Measurements from ENCODE around the gene VAV2.
"Not testable (repeated sequence)": the region's sequence is repeated elsewhere in the genome, so short reads cannot be mapped to it uniquely, and the experiment has no call there.

Gene VAV2

DNA sequence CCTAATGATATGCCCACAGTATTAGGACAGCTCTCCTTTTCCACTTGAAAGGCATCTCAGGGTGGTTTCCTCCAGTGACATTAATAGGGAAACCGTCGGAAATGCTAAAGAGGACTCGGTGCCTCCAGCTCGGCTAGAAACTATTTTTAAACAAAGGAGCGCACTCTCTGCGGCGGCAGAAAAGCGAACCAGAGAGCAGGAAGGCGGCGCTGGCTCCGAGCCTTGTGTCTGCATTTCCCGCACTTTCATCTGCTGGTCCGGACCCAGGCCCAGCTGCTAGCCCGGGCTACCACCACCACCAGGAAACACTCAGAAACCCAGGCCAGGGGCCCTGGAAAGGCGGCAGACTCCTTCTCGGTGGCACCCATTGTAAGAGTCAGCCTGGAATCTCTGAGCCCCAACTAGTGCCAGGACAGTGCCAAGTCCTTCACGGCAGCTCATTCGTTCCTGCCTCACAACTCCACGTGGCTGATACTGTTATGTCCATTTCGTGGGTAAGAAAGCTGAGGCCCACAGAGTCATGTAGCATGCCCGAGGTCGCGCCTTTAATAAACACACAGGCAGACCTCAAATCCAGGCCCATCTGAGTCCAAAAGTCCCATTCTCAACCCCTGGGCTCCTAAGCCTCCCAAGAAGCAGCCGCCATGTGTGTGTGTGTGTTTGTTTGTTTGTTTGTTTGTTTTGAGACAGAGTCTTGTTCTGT lies 73.9 kb downstream of the VAV2 start:
- DNase-seq (ENCODE audit: low read depth in 2 of 3, low spot score in 2 of 3), result no peak

DNA sequence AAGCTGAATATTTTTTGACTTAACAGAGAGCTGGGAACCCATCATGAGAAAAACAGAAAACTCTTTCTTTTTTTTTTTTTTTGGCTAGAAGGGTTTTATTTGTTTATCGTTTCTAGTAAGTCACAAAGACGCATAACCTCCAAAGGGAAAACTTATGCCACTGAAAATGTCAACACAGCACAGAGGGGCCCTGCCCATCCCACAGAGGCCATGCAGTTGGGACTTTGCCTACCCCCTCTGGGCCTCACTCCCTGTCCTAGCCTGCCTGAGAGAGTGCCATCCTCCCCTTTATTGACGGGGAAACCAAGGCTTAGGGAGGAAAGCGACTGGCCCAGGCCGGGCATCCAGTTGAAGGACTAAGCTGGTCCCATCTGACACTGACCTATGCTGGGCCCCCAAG lies 74.7 kb downstream of the VAV2 start:
- DNase-seq (ENCODE audit: low read depth in 2 of 3, low spot score in 2 of 3), result no peak

DNA sequence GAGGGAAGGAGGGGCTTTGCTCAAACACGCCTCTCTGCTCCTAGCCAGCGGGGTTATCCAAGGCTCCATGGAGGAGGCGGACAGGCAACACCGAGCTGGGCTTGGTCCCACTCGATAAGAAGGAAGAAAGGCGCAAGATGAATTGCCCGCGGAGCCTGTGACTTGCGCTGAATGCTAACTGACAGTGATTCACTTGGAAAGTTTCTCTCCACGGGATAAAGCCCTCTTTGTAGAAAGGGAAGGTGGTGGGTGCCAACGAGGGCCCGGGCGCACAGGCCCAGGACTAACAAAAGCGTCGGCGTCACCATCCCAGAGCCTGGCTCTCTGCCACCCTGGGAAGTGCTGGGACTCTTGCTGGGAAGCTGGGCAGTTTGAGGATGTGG lies 76.0 kb downstream of the VAV2 start:
- no peak for DNase-seq (ENCODE audit: low read depth in 2 of 3, low spot score in 2 of 3)

DNA sequence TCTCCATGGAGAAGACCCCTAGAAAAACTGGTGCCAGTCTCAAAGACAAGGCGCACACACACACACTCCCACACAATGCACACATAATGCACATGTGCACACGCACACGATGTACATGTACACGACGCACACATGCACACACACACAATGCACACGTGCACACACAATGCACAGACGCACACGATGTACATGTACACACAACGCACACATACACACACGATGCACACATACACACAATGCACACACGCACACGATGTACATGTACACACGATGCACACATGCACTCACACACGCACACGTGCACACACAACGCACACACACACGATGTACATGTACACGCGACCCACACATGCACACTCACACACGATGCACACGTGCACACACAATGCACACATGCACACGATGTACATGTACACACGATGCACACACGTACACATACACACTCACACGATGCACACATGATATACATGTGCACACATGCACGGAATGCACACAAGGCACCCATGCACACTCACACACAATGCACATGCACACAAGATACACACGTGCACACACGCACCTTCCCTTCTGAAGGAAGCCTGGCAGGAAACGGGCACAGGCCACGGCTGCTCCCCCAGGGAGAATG lies 76.5 kb downstream of the VAV2 start:
- no peak for DNase-seq (ENCODE audit: low read depth in 2 of 3, low spot score in 2 of 3)

- no peak for DNase-seq (ENCODE audit: low read depth in 2 of 3, low spot score in 2 of 3)
Measured at GRCh38 chr9:133914442-133915342, 77.4 kb downstream of the VAV2 start.

DNA sequence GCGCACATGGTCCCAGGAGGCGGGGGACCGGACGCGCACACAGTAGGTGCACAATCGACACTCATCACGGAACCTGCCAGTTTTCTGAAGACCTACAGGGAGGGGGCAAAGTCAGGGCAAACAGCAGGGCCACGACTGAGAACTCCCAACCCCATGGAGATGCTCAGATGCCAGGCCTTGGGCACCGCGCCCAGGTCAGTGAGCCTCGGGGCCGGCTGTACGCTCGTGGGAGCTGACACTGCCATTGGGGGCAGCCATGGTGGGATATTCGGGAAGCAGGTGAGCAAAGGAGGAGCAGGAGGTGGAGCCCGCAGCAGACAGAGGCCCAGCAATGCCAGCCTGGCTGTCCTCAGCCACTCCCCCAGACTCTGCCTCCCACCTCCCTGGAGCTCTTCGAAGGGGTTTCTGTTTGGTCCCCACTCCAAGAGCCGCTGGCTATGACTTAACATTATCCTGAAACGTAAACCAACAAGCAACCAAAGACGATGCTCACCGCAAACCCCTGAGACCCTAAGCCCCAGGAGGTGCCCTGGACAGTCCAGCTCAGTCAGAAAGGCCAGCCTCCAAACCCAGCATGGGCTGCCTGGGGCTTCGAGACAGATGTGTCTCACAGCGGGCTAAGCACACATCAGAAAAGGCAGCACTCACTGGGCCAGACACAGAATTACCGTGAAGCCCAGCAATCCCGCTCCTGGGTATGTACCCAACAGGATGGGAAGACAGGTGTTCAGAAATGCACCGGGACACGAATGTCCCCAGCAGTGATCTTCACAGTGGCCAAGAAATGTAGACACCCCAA lies 78.4 kb downstream of the VAV2 start:
- no peak for DNase-seq (ENCODE audit: low read depth in 2 of 3, low spot score in 2 of 3)

DNA sequence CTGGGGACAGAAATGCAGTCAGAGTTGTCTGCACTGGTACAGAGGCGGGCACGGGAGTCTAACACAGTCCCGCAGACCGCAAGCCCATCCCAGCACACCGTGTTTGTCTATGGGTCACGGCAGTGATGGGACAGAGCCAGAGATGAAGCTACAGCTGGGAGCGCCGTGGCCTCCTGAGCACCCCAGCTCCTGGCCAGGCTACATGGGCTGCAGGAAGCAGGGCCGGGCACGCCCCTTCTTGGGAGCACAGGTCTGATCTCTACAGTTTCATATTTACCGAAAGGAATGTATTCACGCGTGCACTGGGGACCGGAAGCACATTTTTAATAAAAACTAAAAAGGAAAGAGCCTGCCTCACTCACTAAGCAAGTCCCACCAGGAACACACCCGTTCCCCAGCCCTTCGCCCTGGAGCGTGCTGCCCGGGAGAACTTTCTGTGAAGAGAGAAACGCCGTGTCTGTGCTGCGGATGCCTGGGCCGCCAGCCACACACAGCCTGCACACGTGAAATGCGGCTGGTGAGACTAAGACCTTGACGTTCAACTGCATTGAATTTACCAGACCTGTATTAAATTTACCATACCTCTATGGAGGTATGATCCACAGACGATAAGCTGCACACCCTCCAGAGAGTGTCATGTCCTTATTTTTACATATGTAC lies 81.1 kb downstream of the VAV2 start:
- DNase-seq (ENCODE audit: low read depth in 2 of 3, low spot score in 2 of 3), result no peak

GRCh38 chr9:133906932-133907910 lies 84.9 kb downstream of the VAV2 start:
- DNase-seq (ENCODE audit: low read depth in 2 of 3, low spot score in 2 of 3), result no peak

DNA sequence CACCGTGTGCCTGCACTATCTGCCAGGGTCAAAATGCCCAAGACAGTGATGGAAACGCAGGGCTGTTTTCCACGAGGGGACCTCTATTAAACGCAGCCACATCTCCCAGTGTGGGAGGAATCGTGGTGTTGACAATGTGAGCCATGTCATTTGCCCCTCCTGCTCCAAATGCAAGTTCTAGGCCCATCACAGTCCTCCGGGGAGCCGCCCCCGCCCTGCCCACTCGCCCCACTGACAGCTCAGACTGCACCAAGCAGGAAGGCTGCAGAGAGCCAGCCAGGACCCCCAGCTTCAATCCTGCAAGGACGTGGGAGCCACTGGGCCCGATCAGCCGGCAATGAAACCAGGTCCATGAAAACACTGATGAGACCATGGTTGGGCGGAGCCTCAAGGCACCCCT lies 85.9 kb downstream of the VAV2 start:
- DNase-seq (ENCODE audit: low read depth in 2 of 3, low spot score in 2 of 3), result no peak

DNA sequence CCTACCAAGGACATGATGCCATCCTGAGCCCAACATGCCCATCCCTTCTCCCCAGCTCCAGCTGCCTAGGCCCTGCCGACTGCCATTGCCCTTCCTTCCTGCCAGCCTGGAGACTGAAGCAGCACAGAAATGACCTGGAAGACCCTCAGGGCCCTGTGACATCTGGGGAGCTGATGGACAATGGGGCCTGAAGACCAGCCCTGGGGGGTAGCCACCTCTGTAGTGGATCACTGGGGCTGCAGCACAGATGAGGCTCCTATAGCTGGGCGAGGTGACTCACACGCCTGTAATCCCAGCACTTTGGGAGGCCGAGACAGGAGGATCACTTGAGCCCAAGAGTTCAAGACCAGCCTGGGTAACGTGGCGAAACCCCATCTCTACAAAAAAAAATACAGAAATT lies 86.6 kb downstream of the VAV2 start:
- DNase-seq (ENCODE audit: low read depth in 2 of 3, low spot score in 2 of 3), result no peak

- no peak for DNase-seq (ENCODE audit: low read depth in 2 of 3, low spot score in 2 of 3)
Measured at GRCh38 chr9:133904346-133905090, 87.6 kb downstream of the VAV2 start.

DNA sequence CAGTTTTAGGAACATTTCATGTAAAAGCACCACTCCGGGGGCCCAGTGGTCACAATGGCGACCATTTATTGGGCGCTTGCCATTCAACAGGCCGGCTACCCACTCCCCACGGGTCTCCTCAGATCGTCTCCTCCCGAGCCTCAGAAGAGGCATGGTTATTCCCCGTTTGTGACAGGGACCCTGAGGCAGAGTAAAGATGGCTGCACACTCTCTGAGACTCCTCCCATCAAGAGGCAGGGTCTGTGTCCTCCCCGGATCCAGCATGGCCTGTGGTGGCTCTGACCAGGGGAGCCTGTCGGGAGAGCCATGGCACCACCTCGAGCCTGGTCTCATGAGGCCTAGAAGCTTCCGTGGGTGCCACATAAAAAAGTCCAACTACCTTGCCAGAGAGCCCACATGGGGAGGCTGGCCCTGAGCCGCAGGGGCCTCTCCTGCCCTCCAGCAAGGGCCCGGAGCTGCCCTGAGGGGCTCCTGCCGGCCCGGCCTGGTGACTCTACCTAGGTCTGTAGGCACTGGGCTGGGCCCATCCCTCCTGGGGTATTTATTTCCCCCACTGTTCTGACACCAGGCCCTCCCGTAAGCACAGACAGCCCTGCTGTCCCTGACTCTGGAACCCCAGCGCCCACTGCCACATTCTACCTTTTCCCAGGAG lies 90.8 kb downstream of the VAV2 start:
- DNase-seq (ENCODE audit: low read depth in 2 of 3, low spot score in 2 of 3), result no peak

DNA sequence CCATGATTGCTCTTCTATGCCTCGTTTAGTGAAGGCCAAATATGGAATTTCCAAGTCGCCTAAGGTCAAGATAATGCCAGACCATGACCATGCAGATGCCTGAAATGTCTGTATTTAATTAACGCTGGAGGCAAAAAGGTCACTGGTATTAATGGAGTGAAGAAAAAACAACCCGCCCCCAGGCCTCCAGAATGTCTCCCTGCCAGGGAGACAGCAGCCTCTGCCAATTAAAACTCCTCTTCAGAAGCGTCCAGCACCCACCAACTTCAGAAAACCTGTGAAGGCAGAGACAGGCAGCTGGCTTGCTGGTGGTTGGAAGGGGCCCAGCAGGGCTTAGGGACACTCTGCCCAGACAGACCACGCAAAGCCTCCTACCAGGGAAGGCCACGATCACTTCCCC lies 94.4 kb downstream of the VAV2 start:
- no peak for DNase-seq (ENCODE audit: low read depth in 2 of 3, low spot score in 2 of 3)

DNA sequence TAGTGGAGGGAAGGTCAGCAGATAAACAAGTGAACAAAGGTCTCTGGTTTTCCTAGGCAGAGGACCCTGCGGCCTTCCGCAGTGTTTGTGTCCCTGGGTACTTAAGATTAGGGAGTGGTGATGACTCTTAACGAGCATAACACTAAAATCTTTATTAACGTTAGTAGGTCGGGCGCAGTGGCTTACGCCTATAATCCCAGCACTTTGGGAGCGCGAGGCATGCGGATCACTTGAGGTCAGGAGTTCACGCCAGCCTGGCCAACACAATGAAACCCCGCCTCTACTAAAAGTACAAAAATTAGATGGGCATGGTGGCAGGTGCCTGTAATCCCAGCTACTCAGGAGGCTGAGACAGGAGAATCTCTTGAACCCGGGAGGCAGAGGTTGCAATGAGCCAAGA lies 96.1 kb downstream of the VAV2 start:
- not testable (repeated sequence) for DNase-seq (ENCODE audit: low read depth in 2 of 3, low spot score in 2 of 3)

- DNase-seq (ENCODE audit: low read depth in 2 of 3, low spot score in 2 of 3), result no peak
Measured at GRCh38 chr9:133895335-133895734, 96.8 kb downstream of the VAV2 start.

GRCh38 chr9:133894377-133895321 lies 97.5 kb downstream of the VAV2 start:
- DNase-seq (ENCODE audit: low read depth in 2 of 3, low spot score in 2 of 3), result no peak

Data from activated CD8-positive, alpha-beta memory T cell treated with anti-CD3 and anti-CD28 coated beads for 48 hours (primary cell).